ENCODE results near the gene PLPP6.
"Not testable (repeated sequence)": the region's sequence is repeated elsewhere in the genome, so short reads cannot be mapped to it uniquely, and the experiment has no call there.

PLPP6 gene

GRCh38 chr9:4662108-4662988, at the start of gene PLPP6:
Gene PLPP6, plus strand, starts transcription at chr9:4662294. Its CDS starts 82 bp downstream, at chr9:4662376.
- DNase-seq (ENCODE audit: low spot score): peak; percentile 85

DNA sequence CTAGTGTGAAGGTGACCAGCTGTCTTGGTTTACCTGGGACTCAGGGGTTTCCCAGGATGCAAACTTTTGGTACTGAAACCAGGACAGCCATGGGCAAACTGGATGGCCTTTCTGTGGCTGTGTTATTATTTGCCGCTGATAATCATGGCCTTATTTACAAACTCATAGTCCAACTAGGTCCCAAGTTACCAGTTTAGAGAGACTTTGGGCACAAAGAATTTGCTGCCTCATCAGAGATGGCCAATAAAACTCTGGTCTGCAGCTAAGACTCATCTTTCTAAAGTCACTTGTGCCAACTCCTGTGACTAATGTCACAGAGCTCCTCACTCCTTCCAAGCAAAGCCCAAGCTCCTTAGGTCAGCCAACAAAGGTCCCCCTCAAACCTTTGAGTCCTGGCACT, 47.5 kb upstream of the PLPP6 start:
- no peak for DNase-seq (ENCODE audit: low spot score)

GRCh38 chr9:4615251-4615650, 46.8 kb upstream of the PLPP6 start:
- DNase-seq (ENCODE audit: low spot score): no peak

DNA sequence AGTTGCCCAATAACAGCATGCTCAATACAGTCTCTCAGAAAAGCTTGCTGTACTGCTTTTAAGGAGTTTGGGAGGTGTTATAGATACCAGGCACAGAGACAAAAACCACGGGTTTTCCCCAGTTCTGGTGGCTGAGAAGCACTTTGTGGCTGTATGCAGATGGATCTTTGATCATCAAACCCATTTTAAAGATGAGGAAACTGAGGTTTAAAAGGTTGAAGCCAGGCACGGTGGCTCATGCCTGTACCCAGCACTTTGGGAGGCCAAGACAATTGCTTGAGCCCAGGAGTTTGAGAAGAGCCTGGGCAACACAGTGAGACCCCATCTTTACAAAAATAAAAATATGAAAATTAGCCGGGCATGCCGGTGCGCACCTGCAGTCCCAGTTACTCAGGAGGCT, 46.3 kb upstream of the PLPP6 start:
- no peak for DNase-seq (ENCODE audit: low spot score)

DNA sequence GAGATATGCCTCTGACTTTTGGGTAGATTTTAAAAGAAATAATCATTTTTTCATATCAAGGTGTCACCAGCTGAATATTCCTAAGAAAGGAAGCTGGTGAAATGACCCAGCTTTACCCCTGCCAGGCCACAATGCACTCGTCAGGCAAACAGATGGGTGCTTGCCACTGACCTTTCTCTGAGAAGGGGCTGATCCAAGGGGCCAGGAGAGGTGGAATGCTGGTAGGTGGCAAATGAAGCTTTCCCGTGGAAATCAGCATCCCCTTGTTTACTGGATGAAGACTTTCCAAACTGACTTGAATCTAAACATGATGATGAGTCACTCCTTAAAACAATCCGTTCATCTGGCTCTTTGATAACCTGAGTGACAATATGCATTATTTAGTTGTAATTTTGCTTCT, 44.3 kb upstream of the PLPP6 start:
- no peak for DNase-seq (ENCODE audit: low spot score)

- no peak for DNase-seq (ENCODE audit: low spot score)
These were observed 43.4 kb upstream of the PLPP6 start for GRCh38 chr9:4618700-4619099.

DNA sequence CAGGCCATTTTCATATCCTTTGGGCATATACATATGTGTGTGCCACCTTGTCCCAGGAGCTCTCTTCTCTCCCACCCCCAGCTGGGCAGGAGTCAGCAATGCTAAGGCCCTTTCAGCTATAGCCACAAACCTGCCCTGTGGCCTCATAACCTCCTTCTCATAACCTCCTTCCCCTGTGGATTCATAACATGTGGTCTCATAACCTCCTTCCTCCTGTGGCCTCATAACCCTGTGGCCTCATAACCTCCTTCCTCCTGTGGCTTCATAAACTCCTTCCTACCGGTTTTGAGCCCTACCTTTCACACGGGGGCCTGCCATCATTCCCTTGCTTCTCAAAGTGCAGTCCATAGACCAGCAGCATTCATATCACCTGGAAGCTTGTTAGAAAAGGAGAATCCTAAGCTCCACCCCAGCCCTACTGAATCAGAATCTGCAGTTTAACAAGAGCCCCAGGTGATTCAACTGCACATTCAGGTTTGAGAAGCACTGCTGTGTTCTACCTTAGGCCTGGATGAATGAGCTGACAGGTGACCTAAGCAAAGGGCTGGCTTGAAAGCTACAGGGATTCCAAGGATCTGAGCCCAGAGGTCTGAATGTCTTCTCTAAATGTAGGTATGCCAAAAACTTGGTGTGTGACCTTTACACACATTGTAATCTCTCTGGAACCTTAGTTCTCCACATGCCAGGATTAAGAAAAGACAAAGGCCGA, 41.9 kb upstream of the PLPP6 start:
- no peak for DNase-seq (ENCODE audit: low spot score)

GRCh38 chr9:4620881-4621555, 41.1 kb upstream of the PLPP6 start:
- DNase-seq (ENCODE audit: low spot score): no peak

GRCh38 chr9:4622016-4622415, 40.1 kb upstream of the PLPP6 start:
- no peak for DNase-seq (ENCODE audit: low spot score)

DNA sequence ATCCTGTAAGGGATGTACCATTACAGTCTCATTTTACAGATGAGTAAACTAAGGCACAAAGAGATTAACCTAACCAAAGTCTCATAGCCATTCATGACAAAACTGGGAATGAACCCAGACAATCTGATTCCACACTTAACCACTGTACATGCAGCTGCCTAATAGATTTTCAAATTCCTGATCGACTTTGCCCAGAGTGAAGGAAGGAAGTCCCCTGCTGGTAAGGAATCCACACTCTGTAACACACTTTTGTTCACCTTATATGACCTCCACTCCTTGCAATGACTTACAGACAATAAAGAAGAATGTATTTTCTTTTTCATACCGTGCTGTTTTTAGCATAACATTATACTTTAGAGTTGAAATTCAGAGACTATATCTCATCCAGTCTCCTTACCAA, 31.3 kb upstream of the PLPP6 start:
- DNase-seq (ENCODE audit: low spot score): no peak

GRCh38 chr9:4638968-4639367, 23.1 kb upstream of the PLPP6 start:
- no peak for DNase-seq (ENCODE audit: low spot score)

DNA sequence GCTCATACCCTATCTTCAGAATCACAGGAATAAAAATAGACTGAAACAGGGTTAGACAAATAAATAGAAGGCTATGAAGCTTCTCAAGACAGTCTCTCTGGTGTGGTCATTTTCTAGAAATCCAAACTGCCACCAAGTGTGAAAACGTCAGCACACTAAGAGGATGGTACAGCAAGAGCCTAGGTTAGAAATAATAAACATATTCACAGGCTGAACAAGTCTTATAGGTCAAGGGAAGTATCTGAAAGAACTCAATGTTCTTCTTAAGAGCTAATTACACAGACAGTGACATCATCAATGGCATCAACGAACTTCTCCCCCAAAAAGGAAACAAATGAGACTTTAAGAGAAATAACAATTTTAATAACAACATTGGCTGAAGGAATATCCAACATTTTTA, 22.7 kb upstream of the PLPP6 start:
- DNase-seq (ENCODE audit: low spot score): no peak

- no peak for DNase-seq (ENCODE audit: low spot score)
These were observed 22.1 kb upstream of the PLPP6 start for GRCh38 chr9:4640027-4640426.

DNA sequence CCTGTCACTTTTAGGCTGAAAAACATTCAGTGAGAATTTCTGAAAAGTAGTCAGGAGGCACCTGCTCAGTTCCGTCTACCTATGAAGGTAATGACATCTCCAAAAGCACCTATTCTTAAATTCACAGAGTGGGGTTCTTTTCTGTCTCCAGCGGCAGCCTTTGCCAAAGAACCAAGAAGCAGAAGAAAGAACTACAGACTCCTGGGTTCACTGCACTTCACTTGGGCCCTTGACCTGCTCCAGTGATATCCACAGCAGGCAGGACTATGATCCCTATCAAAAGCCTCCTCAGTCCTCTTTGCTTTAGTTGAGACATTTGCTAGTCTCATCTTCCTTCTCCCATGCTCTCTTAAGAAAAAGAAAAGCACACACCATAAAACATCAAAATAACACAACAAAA, 19.7 kb upstream of the PLPP6 start:
- DNase-seq (ENCODE audit: low spot score): no peak

GRCh38 chr9:4654084-4654483, 8.0 kb upstream of the PLPP6 start:
- no peak for DNase-seq (ENCODE audit: low spot score)

- no peak for DNase-seq (ENCODE audit: low spot score)
These were observed 7.6 kb upstream of the PLPP6 start for GRCh38 chr9:4654538-4654937.

GRCh38 chr9:4656196-4656595, 5.9 kb upstream of the PLPP6 start:
- not testable (repeated sequence) for DNase-seq (ENCODE audit: low spot score)

DNA sequence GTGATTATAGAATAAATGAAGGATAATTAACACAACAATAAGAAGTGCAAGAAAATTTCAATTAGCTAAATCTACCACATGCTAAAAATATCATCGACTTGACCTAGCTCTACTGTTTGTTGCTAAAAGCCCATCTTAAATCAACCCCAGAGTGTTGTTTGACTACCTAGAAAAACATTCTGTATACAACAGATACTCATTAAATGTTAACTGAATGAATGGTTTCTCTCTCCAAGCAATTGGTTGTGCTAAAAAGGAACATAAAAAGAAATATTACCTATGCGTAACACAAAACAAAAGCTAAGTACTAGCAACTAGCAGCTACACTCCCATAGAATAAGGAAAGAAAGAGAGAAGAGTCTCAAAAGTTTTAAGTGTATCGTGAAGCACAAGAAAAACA, 5.5 kb upstream of the PLPP6 start:
- DNase-seq (ENCODE audit: low spot score): no peak

GRCh38 chr9:4657426-4658159, 4.5 kb upstream of the PLPP6 start:
- DNase-seq (ENCODE audit: low spot score): no peak

DNA sequence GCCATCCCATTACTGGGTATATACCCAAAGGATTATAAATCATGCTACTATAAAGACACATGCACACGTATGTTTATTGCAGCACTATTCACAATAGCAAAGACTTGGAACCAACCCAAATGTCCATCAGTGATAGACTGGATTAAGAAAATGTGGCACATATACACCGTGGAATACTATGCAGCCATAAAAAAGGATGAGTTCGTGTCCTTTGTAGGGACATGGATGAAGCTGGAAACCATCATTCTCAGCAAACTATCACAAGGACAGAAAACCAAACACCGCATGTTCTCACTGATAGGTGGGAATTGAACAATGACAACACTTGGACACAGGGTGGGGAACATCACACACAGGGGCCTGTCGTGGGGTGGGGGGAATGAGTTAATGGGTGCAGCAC, 1.4 kb upstream of the PLPP6 start:
- not testable (repeated sequence) for DNase-seq (ENCODE audit: low spot score)

- DNase-seq (ENCODE audit: low spot score): no peak
These were observed 929 bp upstream of the PLPP6 start for GRCh38 chr9:4661165-4661564.

DNA sequence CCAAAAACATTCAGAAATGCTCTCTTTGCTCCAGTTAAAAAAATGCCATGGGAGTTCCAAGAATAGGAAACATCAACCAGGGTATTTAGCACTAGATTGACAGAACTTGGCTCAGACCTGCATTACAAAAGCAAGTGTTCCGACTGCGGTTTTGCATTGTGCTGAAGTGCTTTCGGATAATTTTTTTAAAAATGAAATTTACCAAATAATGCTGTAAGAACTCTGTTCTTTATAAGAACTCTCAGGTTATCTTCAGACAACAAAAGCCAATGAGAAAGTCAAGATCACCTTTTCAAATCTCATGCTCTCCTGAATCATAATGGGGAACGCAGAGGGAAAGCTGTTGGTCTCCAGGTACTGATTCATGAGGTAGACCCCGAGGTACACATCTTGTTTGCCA, 483 bp upstream of the PLPP6 start:
- DNase-seq (ENCODE audit: low spot score): no peak

Measured in ecto neural progenitor cell (in vitro differentiated cells).